H1 (cell line): Measurements from ENCODE around the gene ZNF699. TPM values are rescaled to one million over a fixed set of nuclear protein-coding genes. Genes with fewer than 3 reads are reported as not detected.

Experiments
- CTCF ChIA-PET: fragments of 300-600 bp; sonication (Branson Sonifier 250); formaldehyde crosslinking; loops from one replicate; lab custom pipeline; 2021; ENCODE audit not compliant: partially characterized antibody; lab: Charles Lee
- POLR2A ChIA-PET: fragments of 300-600 bp; sonication (Branson Sonifier 250); formaldehyde crosslinking; loops from one replicate; lab custom pipeline; 2021; ENCODE audit warnings: inconsistent platforms; ENCODE audit not compliant: partially characterized antibody; lab: Charles Lee
- DNase-seq, 2 experiments: peaks; one replicate each; pipeline versions ENCODE4 v3.0.0 to v3.0.0-alpha.2; 2010 to 2022; ENCODE audit warnings: low spot score in 2 of 2, low read depth in 1 of 2, mixed read lengths in 1 of 2
- FAIRE-seq: peaks from 2 replicates; lab custom pipeline; 2011; peaks lifted over from hg19 to GRCh38; lab: Jason Lieb, UNC
- H2AFZ ChIP-seq: 2 replicates; pipeline ENCODE4 v1.8.1; 2012; ENCODE audit warnings: low read length, inconsistent platforms
- H2AK5ac ChIP-seq: 2 replicates; pipeline ENCODE4 v1.6.1; 2013; ENCODE audit warnings: low read depth, low read length
- H2BK120ac ChIP-seq: replicated peaks from 2 replicates; pipeline ENCODE3; 2013; ENCODE audit warnings: low read depth, low read length, inconsistent platforms
- H2BK12ac ChIP-seq: 2 replicates; pipeline ENCODE4 v1.6.1; 2013; ENCODE audit warnings: low read depth, low read length
- H2BK15ac ChIP-seq: 2 replicates; pipeline ENCODE4 v1.6.1; 2013; ENCODE audit warnings: low read length
- H2BK20ac ChIP-seq: 2 replicates; pipeline ENCODE4 v1.6.1; 2013; ENCODE audit warnings: low read length
- H2BK5ac ChIP-seq: 2 replicates; pipeline ENCODE4 v1.6.1; 2013; ENCODE audit warnings: low read depth, low read length
- H3K14ac ChIP-seq: 2 replicates; pipeline ENCODE4 v1.6.1; 2013; ENCODE audit warnings: inconsistent platforms; ENCODE audit not compliant: insufficient read length
- H3K18ac ChIP-seq: 2 replicates; pipeline ENCODE4 v1.6.1; 2013; ENCODE audit warnings: low read length; ENCODE audit errors: extremely low read depth
- H3K23ac ChIP-seq: 2 replicates; pipeline ENCODE4 v1.6.1; 2013; ENCODE audit warnings: inconsistent platforms; ENCODE audit not compliant: insufficient read length
- H3K23me2 ChIP-seq: 2 replicates; pipeline ENCODE4 v1.6.1; 2013; ENCODE audit warnings: low read depth, low read length
- H3K27ac ChIP-seq: 2 replicates; pipeline ENCODE4 v1.6.1; 2011; ENCODE audit warnings: low read depth, low read length, inconsistent platforms
- H3K27me3 ChIP-seq, 4 experiments: replicated peaks in 1 of 4; 1 replicate in 1 of 4; 2 replicates in 3 of 4; pipeline versions ENCODE4 v1.6.1 to v1.8.1; 2011 to 2013; ENCODE audit warnings: low read length in 3 of 4, mild to moderate bottlenecking in 3 of 4, inconsistent platforms in 2 of 4, mixed read lengths in 2 of 4, moderate library complexity in 1 of 4; ENCODE audit not compliant: control insufficient read depth in 3 of 4, insufficient read depth in 3 of 4; ENCODE audit errors: extremely low read depth in 1 of 4
- H3K36me3 ChIP-seq, 4 experiments: 2 replicates each; pipeline versions ENCODE4 v1.6.1 to v1.8.1; 2011 to 2013; ENCODE audit warnings: mild to moderate bottlenecking in 4 of 4, low read length in 3 of 4, moderate library complexity in 2 of 4, control low read depth in 1 of 4, inconsistent platforms in 1 of 4; ENCODE audit not compliant: insufficient read depth in 4 of 4, control insufficient read depth in 2 of 4
- H3K4ac ChIP-seq: replicated peaks from 2 replicates; pipeline ENCODE3; 2013; ENCODE audit warnings: low read length, low read depth, mixed read lengths, inconsistent platforms; ENCODE audit not compliant: insufficient read length
- H3K4me1 ChIP-seq, 4 experiments: replicated peaks in 1 of 4; 1 replicate in 1 of 4; 2 replicates in 3 of 4; pipeline versions ENCODE4 v1.6.1 to v1.8.1; 2011 to 2013; ENCODE audit warnings: low read length in 3 of 4, inconsistent platforms in 2 of 4, mixed read lengths in 1 of 4; ENCODE audit not compliant: insufficient read depth in 4 of 4, control insufficient read depth in 3 of 4
- H3K4me2 ChIP-seq, 2 experiments: 2 replicates each; pipeline versions ENCODE4 v1.6.1 to v1.8.1; 2011 to 2013; ENCODE audit warnings: low read depth in 2 of 2, low read length in 2 of 2, control low read depth in 1 of 2, inconsistent platforms in 1 of 2, mild to moderate bottlenecking in 1 of 2; ENCODE audit not compliant: insufficient read depth in 1 of 2
- H3K4me3 ChIP-seq, 4 experiments: fragments of 200-600, 300-600 bp in 1 of 4; sonication (generic), shearing (Covaris generic), sonication (Bioruptor Twin) in 1 of 4; 2 replicates each; pipeline versions ENCODE4 v1.5.1 to v1.8.1; 2011 to 2016; ENCODE audit warnings: low read length in 4 of 4, low read depth in 3 of 4, control low read depth in 2 of 4, inconsistent platforms in 2 of 4, mild to moderate bottlenecking in 2 of 4, mixed read lengths in 1 of 4, moderate library complexity in 1 of 4; ENCODE audit not compliant: insufficient read depth in 2 of 4; ENCODE audit errors: extremely low read depth in 1 of 4
- H3K56ac ChIP-seq: replicated peaks from 2 replicates; pipeline ENCODE3; 2013; ENCODE audit warnings: low read depth, mild to moderate bottlenecking, mixed read lengths, low read length, inconsistent platforms; ENCODE audit not compliant: insufficient read length
- H3K79me1 ChIP-seq: 2 replicates; pipeline ENCODE4 v1.6.1; 2013; ENCODE audit warnings: low read depth, low read length, control low read depth
- H3K79me2 ChIP-seq, 2 experiments: 2 replicates each; pipeline versions ENCODE4 v1.6.1 to v1.8.1; 2012 to 2013; ENCODE audit warnings: low read length in 2 of 2, mild to moderate bottlenecking in 2 of 2, inconsistent platforms in 1 of 2; ENCODE audit not compliant: insufficient read depth in 2 of 2, control insufficient read depth in 1 of 2
- H3K9ac ChIP-seq, 4 experiments: replicated peaks in 1 of 4; 1 replicate in 1 of 4; 2 replicates in 3 of 4; pipeline versions ENCODE4 v1.6.1 to v1.8.1; 2011 to 2013; ENCODE audit warnings: low read depth in 3 of 4, low read length in 3 of 4, control low read depth in 2 of 4, mild to moderate bottlenecking in 2 of 4, moderate library complexity in 2 of 4, inconsistent platforms in 1 of 4; ENCODE audit errors: extremely low read depth in 1 of 4
- H3K9me3 ChIP-seq, 2 experiments: 2 replicates each; pipeline versions ENCODE4 v1.6.1 to v1.8.1; 2012 to 2013; ENCODE audit warnings: mild to moderate bottlenecking in 2 of 2, moderate library complexity in 2 of 2, control low read depth in 1 of 2, inconsistent platforms in 1 of 2, low read depth in 1 of 2, low read length in 1 of 2, mixed read lengths in 1 of 2; ENCODE audit not compliant: insufficient read depth in 2 of 2
- H4K20me1 ChIP-seq, 2 experiments: replicated peaks in 1 of 2; 2 replicates each; pipeline versions ENCODE3 to v1.8.1; 2011 to 2013; ENCODE audit warnings: inconsistent platforms in 2 of 2, low read length in 2 of 2, mild to moderate bottlenecking in 1 of 2; ENCODE audit not compliant: insufficient read depth in 2 of 2, control insufficient read depth in 1 of 2
- H4K5ac ChIP-seq: 2 replicates; pipeline ENCODE4 v1.6.1; 2013; ENCODE audit warnings: low read length, low read depth, mixed read lengths, inconsistent platforms; ENCODE audit not compliant: insufficient read length
- H4K8ac ChIP-seq: 2 replicates; pipeline ENCODE4 v1.8.0; 2013; ENCODE audit warnings: mild to moderate bottlenecking, moderate library complexity, low read length, inconsistent platforms; ENCODE audit not compliant: insufficient read depth; ENCODE audit errors: extremely low read depth
- H4K91ac ChIP-seq: replicated peaks from 2 replicates; pipeline ENCODE3; 2013; ENCODE audit warnings: low read length, mixed read lengths, inconsistent platforms; ENCODE audit not compliant: insufficient read length
- CHD1 ChIP-seq: IDR thresholded peaks from 2 replicates; pipeline ENCODE4 v1.6.1; 2012; ENCODE audit warnings: low read depth, low read length, improper control_type of control experiment
- GABPA ChIP-seq: IDR thresholded peaks from 2 replicates; pipeline ENCODE4 v1.6.1; 2011; ENCODE audit warnings: mild to moderate bottlenecking, low read length, moderate library complexity, borderline replicate concordance; ENCODE audit not compliant: insufficient read depth
- HDAC2 ChIP-seq, 2 experiments: fragments of 300-600 bp in 1 of 2; sonication (generic) in 1 of 2; IDR thresholded peaks; 2 replicates each; pipeline ENCODE4 v1.6.1; 2011 to 2012; ENCODE audit warnings: low read depth in 2 of 2, low read length in 2 of 2, mild to moderate bottlenecking in 2 of 2, moderate library complexity in 2 of 2, borderline replicate concordance in 1 of 2, inconsistent platforms in 1 of 2
- RBBP5 ChIP-seq: IDR thresholded peaks from 2 replicates; pipeline ENCODE4 v1.7.1; 2012; ENCODE audit warnings: low read depth, mild to moderate bottlenecking, inconsistent platforms, low read length, moderate library complexity, borderline replicate concordance
- RXRA ChIP-seq: IDR thresholded peaks from 2 replicates; pipeline ENCODE4 v1.6.1; 2011; ENCODE audit warnings: low read depth, mild to moderate bottlenecking, low read length, moderate library complexity; ENCODE audit not compliant: insufficient read depth
- SAP30 ChIP-seq: fragments of 300-600 bp; sonication (generic); IDR thresholded peaks from 2 replicates; pipeline ENCODE4 v1.7.1; 2012; ENCODE audit warnings: low read length, moderate library complexity, mild to moderate bottlenecking, inconsistent platforms; ENCODE audit not compliant: insufficient read depth, insufficient replicate concordance
- TAF7 ChIP-seq: optimal IDR thresholded peaks from 2 replicates; pipeline ENCODE3; 2011; ENCODE audit warnings: low read depth, mild to moderate bottlenecking, inconsistent platforms, low read length, moderate library complexity, borderline replicate concordance
- ZNF274 ChIP-seq: IDR thresholded peaks from 2 replicates; pipeline ENCODE4 v1.7.0; 2012; ENCODE audit warnings: low read length, borderline replicate concordance; ENCODE audit errors: extremely low read depth
- WGBS, 2 experiments: shearing (Covaris generic) in 1 of 2; methylation state at CpG; one replicate each; pipeline versions ENCODE4 v1.1.6 to v1.1.7; 2013 to 2015; ENCODE audit warnings: low lambda C conversion rate in 2 of 2, mixed read lengths in 2 of 2, inconsistent platforms in 1 of 2, low coverage in 1 of 2, missing lambda C conversion rate in 1 of 2; ENCODE audit not compliant: insufficient replicate concordance in 2 of 2, insufficient coverage in 1 of 2, insufficient read length in 1 of 2; ENCODE audit errors: extremely low coverage in 1 of 2, missing lambda C conversion rate in 1 of 2; 5-methylcytosine and 5-hydroxymethylcytosine counted together
- polyA plus RNA-seq, 7 experiments: library from polyadenylated mRNA; depleted of rRNA in 3 of 7; stranded (reverse) in 5 of 7; unstranded in 2 of 7; fragments of >200 nt in 5 of 7; fragments of 200-250 nt in 2 of 7; gene quantifications; 1 replicate in 5 of 7; 2 replicates in 1 of 7; 4 replicates in 1 of 7; pipeline versions ENCODE4 v1.2.1 to v1.2.3, GENCODE V29; 2011 to 2013; ENCODE audit warnings: missing spikeins in 2 of 7, mixed read lengths in 2 of 7
- total RNA-seq: library from RNA; stranded (reverse); fragmentation: NEBNext Ultra II Directional; extraction: Animal tissue kit (Norgen Biotek cat#: 25700); gene quantifications from 2 replicates; pipeline ENCODE4 v1.2.1, GENCODE V29; 2021

The ZNF699 gene
- total and polyA plus RNA-seq, 2 of the 8 experiments (the other 6 are each of a cell fraction or from before 2014, with no cell fraction given): 1.00 to 3.3 TPM

GRCh38 chr19:9348253-9348652, 38.6 kb upstream of the ZNF699 start:
- H3K4me2 ChIP-seq: no peak overlapping the region
- H3K4ac ChIP-seq: no peak overlapping the region
- H2BK20ac ChIP-seq: no peak overlapping the region
- ChIA-PET POLR2A (interaction anchor here (0.5 to 0.6 kb wide), 2 partner anchors 14 to 174 kb away, joined by 3 read pairs; no protein-coding TSS in a partner anchor), CTCF (no interaction called here)
- H3K14ac ChIP-seq: no peak overlapping the region
- H4K8ac ChIP-seq: no peak overlapping the region
- H3K56ac ChIP-seq: no peak overlapping the region
- H3K4me1 ChIP-seq: no peaks in the 10 kb centered on the region
- no peaks in the 10 kb centered on the region for H4K20me1 ChIP-seq
- H3K9me3 ChIP-seq: peaks cover 57 to 60% of the 10 kb centered on the region in 2 experiments
- TF ChIP-seq TAF7: no peak
- no peak for TF ChIP-seq HDAC2 (IDR thresholded peaks at IDR 0.05; ENCODE audit: borderline replicate concordance in 1 of 2, low read depth in 2 of 2, low read length in 2 of 2)
- no peak for TF ChIP-seq GABPA
- no peak for TF ChIP-seq SAP30
- TF ChIP-seq RBBP5: no peak
- no peak for TF ChIP-seq RXRA
- no peak for TF ChIP-seq ZNF274
- TF ChIP-seq CHD1: no peak
- no peaks in the 10 kb centered on the region for H3K79me1 ChIP-seq
- no peaks in the 10 kb centered on the region for H3K27me3 ChIP-seq
- no peak overlapping the region for H4K91ac ChIP-seq
- no peak overlapping the region for H2BK120ac ChIP-seq
- H3K4me3 ChIP-seq: no peak overlapping the region
- no peaks in the 10 kb centered on the region for H3K79me2 ChIP-seq
- H3K23ac ChIP-seq: no peak overlapping the region
- H2AFZ ChIP-seq: no peak overlapping the region
- H2BK5ac ChIP-seq: no peak overlapping the region
- H3K36me3 ChIP-seq: peaks cover under 1 to 42% (median 9%) of the 10 kb centered on the region in 4 experiments; a peak in 7 of 8 replicates
- no peak overlapping the region for H2AK5ac ChIP-seq
- no peak overlapping the region for H2BK12ac ChIP-seq
- no peak overlapping the region for H3K27ac ChIP-seq
- 95% methylated on average over 3 of the region's 3 CpGs; no CpG with 5 or more reads in 1 of the 2 experiments for WGBS, 2 experiments
- H2BK15ac ChIP-seq: no peak overlapping the region
- H3K18ac ChIP-seq: no peak overlapping the region
- H3K23me2 ChIP-seq: no peaks in the 10 kb centered on the region
- FAIRE-seq: no peak
- DNase-seq: no peak
- H3K9ac ChIP-seq: no peak overlapping the region
- H4K5ac ChIP-seq: no peak overlapping the region
